ENCODE measurements around the gene RCC1.

GRCh38 chr1:28573564-28573963 lies 67.7 kb downstream of the RCC1 start:
- TF ChIP-seq EZH2phosphoT487 (IDR thresholded peaks at IDR 0.05; ENCODE audit: borderline replicate concordance, low read length): no peak
- no peak for TF ChIP-seq CTCF (IDR thresholded peaks at IDR 0.05; ENCODE audit: low read depth, low read length, poor library complexity, severe bottlenecking)

All from DOHH2 (cell line).